ENCODE results near the gene CDA. TPM values are rescaled to one million over a fixed set of nuclear protein-coding genes. Genes with fewer than 3 reads are reported as not detected.
A peak's percentile ranks its signal among the peaks of the same experiment; 100 is the strongest.

Gene CDA
- total RNA-seq, 1 donor from 2014 or later, result 10.1 TPM

DNA sequence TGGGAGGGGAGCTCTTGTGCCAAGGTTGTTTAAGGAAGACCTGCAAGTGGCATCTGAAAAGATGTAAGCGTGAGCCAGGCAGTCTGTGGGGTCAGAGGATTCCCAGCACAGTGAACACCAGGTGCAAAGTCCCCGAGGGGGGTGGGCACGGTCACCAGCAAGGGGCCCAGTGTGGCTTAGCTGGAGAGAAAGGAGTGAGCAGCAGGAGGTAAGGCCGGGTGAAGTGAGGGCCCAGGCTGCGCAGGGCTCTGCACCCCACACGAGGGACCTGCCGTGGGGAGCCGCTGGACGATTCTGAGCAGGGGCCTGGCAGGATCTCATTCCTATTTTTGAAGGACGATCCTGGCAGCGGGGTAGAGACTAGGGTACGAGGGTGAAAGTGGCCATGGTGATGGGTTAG lies 68.1 kb downstream of the CDA start:
- intact Hi-C loops (cut with DNase I), result no loop called here
- no peak overlapping the region for H3K27ac ChIP-seq
- TF ChIP-seq, protein P1, sequence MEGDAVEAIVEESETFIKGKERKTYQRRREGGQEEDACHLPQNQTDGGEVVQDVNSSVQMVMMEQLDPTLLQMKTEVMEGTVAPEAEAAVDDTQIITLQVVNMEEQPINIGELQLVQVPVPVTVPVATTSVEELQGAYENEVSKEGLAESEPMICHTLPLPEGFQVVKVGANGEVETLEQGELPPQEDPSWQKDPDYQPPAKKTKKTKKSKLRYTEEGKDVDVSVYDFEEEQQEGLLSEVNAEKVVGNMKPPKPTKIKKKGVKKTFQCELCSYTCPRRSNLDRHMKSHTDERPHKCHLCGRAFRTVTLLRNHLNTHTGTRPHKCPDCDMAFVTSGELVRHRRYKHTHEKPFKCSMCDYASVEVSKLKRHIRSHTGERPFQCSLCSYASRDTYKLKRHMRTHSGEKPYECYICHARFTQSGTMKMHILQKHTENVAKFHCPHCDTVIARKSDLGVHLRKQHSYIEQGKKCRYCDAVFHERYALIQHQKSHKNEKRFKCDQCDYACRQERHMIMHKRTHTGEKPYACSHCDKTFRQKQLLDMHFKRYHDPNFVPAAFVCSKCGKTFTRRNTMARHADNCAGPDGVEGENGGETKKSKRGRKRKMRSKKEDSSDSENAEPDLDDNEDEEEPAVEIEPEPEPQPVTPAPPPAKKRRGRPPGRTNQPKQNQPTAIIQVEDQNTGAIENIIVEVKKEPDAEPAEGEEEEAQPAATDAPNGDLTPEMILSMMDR (IDR thresholded peaks at IDR 0.05), result no peak
- H3K27me3 ChIP-seq, result no peaks in the 10 kb centered on the region
- H3K9me3 ChIP-seq, result no peaks in the 10 kb centered on the region
- no peak for DNase-seq (ENCODE audit: low spot score in 2 of 2)
- peaks cover 4 to 13% of the 10 kb centered on the region in 2 donors for H3K4me1 ChIP-seq
- no peak overlapping the region for H3K4me3 ChIP-seq
- peaks cover 41 to 68% of the 10 kb centered on the region in 2 donors for H3K36me3 ChIP-seq

DNA sequence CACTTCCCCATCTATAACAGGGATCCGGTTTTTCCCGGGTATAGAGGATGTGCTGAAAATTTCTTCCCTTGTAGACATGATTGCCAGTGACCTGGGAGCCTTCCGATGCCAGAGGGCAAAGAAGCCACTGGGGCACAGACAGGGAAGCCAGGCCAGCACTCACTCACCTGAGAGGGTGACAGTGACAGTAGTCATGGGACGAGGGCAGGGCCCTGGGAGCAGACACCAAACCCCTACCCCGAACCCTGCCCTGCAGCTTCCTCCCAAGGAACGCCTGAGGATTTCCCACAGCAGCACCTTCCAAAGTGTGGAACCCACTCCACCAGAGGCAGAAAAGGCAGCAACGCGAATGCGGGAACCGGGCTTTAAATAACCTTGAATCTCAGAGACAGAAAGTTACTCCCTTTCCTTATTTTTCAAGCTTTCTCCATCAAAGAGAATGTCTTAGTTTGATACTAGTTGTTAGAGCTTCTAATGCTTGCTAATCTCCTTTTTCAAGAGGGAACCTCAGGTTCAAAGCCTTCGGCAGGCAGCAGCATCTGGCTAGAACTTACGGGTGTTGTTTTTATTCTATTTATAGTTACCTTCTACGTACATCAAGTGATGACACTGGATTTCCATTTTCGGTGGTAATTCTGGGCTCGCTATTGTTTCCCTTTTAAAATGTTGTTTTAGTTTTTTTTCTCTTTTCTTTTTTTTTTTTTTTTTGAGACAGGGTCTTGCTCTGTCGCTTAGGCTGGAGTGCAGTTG lies 69.4 kb downstream of the CDA start:
- peaks cover 6 to 18% of the 10 kb centered on the region in 2 donors for H3K4me1 ChIP-seq
- no peak overlapping the region for H3K4me3 ChIP-seq
- DNase-seq (ENCODE audit: low spot score in 2 of 2), result no peak
- H3K27me3 ChIP-seq, result no peaks in the 10 kb centered on the region
- H3K9me3 ChIP-seq, result no peaks in the 10 kb centered on the region
- peak overlapping the region in 1 of 2 donors; percentile 7 for H3K27ac ChIP-seq
- TF ChIP-seq, protein P1 (IDR thresholded peaks at IDR 0.05), result no peak
- intact Hi-C loops (cut with DNase I), result no loop called here
- H3K36me3 ChIP-seq, result peaks cover 28 to 55% of the 10 kb centered on the region in 2 donors

DNA sequence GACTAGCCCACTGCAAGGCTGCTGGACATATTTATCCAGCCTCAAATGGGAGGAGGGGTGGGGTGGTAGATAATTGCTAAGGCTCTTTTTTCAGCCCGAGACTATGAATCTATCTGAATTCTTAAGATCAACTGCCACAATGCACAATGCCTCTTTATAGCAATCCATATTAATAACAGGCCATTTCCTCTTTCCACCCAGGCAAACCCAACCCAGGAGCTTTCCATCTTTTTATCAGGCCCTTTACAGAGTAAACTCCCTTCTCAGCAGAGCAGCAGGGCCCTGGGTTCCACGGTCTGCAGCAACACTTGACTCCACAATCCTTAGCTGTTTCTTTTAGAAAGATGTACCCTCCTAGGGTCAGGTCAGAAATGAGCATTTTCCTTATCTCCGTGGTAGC lies 71.5 kb downstream of the CDA start:
- intact Hi-C loops (cut with DNase I), result no loop called here
- H3K27ac ChIP-seq, result peak overlapping the region in 1 of 2 donors; percentile 54

DNA sequence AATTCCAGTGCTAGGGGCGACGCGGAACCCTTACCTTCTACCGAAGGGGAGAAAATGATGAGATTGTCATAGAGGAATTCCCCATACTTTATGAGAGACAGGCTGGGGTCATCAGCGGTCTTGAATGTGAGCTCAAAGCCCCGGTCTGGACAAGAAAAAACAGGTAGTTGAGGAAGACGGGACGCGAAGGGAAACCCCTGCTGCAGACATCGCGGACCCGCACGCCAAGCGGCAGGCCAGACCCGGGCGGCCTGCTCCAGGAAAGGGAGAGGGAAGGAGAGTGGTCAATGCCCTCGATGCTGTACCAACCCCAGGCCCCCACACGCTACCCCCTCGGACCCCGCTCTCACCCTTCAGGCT lies 71.9 kb downstream of the CDA start:
- TF ChIP-seq, protein P1 (IDR thresholded peaks at IDR 0.05), result no peak
- intact Hi-C loops (cut with DNase I), result loop anchor here (1.0 kb wide), 4 partner anchors 28 to 153 kb away; partner anchors contain the start of genes MUL1 and PINK1
- H3K27me3 ChIP-seq, result no peaks in the 10 kb centered on the region
- peak overlapping the region; percentile 83 to 87 for H3K4me3 ChIP-seq
- H3K36me3 ChIP-seq, result peaks cover 7 to 30% of the 10 kb centered on the region in 2 donors
- H3K4me1 ChIP-seq, result peaks cover 6 to 18% of the 10 kb centered on the region in 2 donors
- no peak for DNase-seq (ENCODE audit: low spot score in 2 of 2)
- H3K9me3 ChIP-seq, result no peaks in the 10 kb centered on the region
- H3K27ac ChIP-seq, result peak overlapping the region; percentile 48 to 54

More for the DNA sequence above, 71.5 kb downstream of the CDA start:
- H3K4me1 ChIP-seq, result peaks cover 6 to 18% of the 10 kb centered on the region in 2 donors
- H3K36me3 ChIP-seq, result peaks cover 12 to 35% of the 10 kb centered on the region in 2 donors
- H3K27me3 ChIP-seq, result no peaks in the 10 kb centered on the region
- TF ChIP-seq, protein P1 (IDR thresholded peaks at IDR 0.05), result no peak
- no peaks in the 10 kb centered on the region for H3K9me3 ChIP-seq
- peak overlapping the region; percentile 83 to 87 for H3K4me3 ChIP-seq
- DNase-seq (ENCODE audit: low spot score in 2 of 2), result no peak

DNA sequence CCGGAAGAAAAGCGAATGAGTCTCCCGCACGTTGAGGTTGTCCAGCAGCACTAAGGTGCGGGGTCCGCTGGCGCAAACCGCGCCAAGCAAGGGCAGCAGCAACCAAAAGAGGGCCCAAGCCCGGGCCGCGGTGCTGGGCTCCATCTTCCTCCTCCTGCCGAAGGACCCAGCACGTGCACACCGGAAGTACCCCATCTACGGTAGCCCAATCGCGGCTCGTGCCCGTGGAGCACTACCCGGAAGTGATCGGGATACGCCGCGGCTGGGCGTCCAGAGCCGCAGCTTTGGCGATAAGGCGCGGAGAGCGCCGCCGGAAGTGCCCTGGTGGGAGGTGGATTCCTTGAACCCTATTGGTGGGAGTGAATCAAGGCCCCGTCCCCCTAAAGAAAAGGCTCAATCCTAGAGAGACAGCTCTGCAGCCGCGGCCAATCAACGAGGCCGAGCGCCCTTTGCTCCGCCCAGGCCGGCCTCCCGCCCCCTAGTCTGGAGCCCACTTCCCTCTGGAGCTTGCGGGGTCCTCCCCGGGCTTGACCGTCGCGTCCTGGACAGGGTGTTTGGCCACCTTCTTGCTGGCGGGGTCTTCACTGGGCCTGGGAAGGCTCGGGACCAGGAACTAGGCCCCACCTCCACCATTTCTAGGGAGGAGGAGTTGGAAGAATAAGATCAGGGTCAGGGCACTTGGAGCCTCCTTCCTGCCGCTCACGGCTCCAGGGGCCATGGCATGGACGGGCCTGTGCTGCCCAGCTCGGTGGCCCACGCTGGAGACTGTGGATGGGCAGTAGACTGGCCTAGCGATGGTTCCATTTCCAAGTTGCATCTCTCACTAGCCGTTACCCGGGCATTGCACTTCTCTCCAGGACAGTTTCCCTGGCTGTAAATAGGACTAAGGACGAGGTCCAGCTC lies 72.6 kb downstream of the CDA start, which contains the start of gene DDOST:
DDOST (minus strand) TSS at position 163 of the 903 bp plus-strand sequence; CDS start at position 144, 19 bp downstream.
- Histone ChIP-seq H3K4me3 (peak within 1 kb of the TSS; percentile 83 to 87), H3K9me3 (no peaks in the 10 kb centered on the region), H3K4me1 (peaks cover 6 to 18% of the 10 kb centered on the region in 2 donors), H3K27ac (peak within 1 kb of the TSS; percentile 89 to 90), H3K27me3 (no peaks in the 10 kb centered on the region), H3K36me3 (peaks cover 4 to 24% of the 10 kb centered on the region in 2 donors)
- intact Hi-C loops (cut with DNase I), result loop anchor here (1.0 kb wide), 4 partner anchors 28 to 153 kb away; partner anchors contain the start of genes MUL1 and PINK1
- TF ChIP-seq, protein P1 (IDR thresholded peaks at IDR 0.05), result peak in 2 of 3 experiments; percentile 47 to 48
- peak; percentile 82 to 98 for DNase-seq (ENCODE audit: low spot score in 2 of 2)

Measured in ascending aorta (tissue), 2 donors.